ENCODE measurements around the gene NRG2.

The NRG2 gene

DNA sequence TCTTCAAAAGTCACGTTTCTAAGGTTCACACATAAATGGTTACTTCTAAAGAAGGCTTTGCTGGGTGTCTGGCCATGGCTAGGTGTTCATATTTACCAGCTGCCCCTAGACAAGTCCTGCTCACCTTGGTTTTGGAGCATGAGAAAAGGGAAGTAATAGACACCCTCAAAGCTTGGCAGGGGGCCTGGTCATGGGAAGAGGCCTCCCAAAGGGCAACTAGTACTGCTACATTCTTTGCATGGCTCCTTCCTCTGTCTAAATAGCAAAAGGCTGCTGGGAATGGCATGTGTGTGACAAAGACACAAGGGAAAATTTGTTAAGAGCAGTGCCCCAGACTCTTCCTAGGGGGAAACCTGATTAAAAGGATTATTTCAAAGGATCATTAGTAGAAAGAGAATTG, 93.4 kb downstream of the NRG2 start:
- no peak for DNase-seq (ENCODE audit: low spot score)
- TF ChIP-seq, protein P1, sequence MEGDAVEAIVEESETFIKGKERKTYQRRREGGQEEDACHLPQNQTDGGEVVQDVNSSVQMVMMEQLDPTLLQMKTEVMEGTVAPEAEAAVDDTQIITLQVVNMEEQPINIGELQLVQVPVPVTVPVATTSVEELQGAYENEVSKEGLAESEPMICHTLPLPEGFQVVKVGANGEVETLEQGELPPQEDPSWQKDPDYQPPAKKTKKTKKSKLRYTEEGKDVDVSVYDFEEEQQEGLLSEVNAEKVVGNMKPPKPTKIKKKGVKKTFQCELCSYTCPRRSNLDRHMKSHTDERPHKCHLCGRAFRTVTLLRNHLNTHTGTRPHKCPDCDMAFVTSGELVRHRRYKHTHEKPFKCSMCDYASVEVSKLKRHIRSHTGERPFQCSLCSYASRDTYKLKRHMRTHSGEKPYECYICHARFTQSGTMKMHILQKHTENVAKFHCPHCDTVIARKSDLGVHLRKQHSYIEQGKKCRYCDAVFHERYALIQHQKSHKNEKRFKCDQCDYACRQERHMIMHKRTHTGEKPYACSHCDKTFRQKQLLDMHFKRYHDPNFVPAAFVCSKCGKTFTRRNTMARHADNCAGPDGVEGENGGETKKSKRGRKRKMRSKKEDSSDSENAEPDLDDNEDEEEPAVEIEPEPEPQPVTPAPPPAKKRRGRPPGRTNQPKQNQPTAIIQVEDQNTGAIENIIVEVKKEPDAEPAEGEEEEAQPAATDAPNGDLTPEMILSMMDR (IDR thresholded peaks at IDR 0.05; ENCODE audit: borderline replicate concordance, control extremely low read depth, extremely low read depth, insufficient read depth, missing control alignments): no peak
- in situ Hi-C loops (cut with MboI; ENCODE audit: low sequenced_read_pairs, unreplicated experiment): no loop called here

DNA sequence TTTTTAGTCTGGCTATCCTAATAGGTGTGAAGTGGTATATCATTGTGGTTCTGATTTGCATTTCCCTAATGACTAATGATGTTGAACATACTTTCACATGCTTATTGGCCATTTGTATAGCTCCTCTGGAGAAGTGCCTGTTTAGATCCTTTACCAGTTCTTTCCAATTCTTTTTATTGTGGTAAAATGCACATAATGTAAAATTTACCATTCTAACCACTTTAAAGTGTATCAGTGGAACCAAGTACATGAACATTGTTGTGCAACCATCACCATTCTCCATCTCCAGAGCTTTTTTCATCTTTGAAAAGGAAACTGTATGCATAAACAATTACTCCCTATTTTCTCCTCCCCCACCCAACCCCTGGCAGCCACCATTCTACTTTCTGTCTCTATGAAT, 95.4 kb downstream of the NRG2 start:
- DNase-seq (ENCODE audit: low spot score): no peak
- TF ChIP-seq, protein P1 (IDR thresholded peaks at IDR 0.05; ENCODE audit: borderline replicate concordance, control extremely low read depth, extremely low read depth, insufficient read depth, missing control alignments): no peak
- in situ Hi-C loops (cut with MboI; ENCODE audit: low sequenced_read_pairs, unreplicated experiment): no loop called here

DNA sequence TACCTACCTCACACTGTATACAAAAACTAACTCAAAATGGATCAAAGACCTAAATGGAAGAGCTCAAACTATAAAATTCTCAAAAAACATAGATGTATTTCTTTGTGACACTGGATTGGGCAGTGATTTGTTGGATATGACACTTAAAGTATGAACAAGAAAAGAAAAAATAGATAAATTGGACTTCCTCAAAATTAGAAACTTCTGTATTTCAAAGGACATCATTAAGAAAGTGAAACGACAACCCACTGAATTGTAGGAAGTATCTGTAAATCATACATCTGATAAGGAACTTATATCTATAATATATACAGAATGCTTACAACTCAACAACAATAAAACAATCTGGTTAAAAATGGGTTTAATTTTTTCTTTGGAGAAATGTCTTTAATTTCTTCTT, 96.7 kb downstream of the NRG2 start:
- TF ChIP-seq, protein P1 (IDR thresholded peaks at IDR 0.05; ENCODE audit: borderline replicate concordance, control extremely low read depth, extremely low read depth, insufficient read depth, missing control alignments): no peak
- in situ Hi-C loops (cut with MboI; ENCODE audit: low sequenced_read_pairs, unreplicated experiment): no loop called here
- DNase-seq (ENCODE audit: low spot score): no peak

DNA sequence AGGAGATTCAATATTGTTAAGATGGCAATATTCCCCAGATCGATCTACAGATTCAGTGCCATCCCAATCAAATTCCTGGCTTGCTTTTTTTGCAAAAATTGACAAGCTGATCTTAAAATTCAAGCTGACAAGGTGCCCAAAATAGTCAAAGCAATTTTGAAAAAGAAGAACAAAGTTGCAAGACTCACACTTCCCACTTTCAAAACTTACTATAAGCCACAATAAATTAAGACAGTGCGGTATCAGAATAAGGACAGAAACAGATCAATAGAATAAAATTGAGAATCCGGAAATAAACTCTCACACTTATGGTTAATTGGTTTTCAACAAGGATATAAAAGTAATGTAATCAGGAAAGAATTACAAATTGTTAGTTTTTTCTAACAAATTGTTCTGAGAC, 97.1 kb downstream of the NRG2 start:
- TF ChIP-seq, protein P1 (IDR thresholded peaks at IDR 0.05; ENCODE audit: borderline replicate concordance, control extremely low read depth, extremely low read depth, insufficient read depth, missing control alignments): no peak
- in situ Hi-C loops (cut with MboI; ENCODE audit: low sequenced_read_pairs, unreplicated experiment): no loop called here
- DNase-seq (ENCODE audit: low spot score): no peak

DNA sequence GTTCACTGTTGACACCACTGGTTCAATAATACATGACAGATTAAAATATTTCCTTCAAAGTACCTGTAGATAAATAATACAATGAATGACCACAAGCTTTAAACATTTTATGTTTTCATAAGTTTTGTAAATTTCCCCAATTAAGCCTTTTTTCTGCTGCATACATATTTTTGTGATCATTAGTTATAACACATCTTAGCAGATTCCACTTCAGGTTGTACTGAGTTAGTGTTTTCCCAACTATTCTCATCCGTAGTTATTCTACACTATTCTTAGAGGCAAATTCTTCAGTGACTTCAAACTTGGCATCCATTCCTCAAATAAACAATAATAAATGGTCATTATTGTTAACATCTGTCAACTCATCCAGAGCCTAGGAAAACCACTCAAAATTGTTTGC, 100.9 kb downstream of the NRG2 start:
- TF ChIP-seq, protein P1 (IDR thresholded peaks at IDR 0.05; ENCODE audit: borderline replicate concordance, control extremely low read depth, extremely low read depth, insufficient read depth, missing control alignments): no peak
- in situ Hi-C loops (cut with MboI; ENCODE audit: low sequenced_read_pairs, unreplicated experiment): no loop called here
- DNase-seq (ENCODE audit: low spot score): no peak

DNA sequence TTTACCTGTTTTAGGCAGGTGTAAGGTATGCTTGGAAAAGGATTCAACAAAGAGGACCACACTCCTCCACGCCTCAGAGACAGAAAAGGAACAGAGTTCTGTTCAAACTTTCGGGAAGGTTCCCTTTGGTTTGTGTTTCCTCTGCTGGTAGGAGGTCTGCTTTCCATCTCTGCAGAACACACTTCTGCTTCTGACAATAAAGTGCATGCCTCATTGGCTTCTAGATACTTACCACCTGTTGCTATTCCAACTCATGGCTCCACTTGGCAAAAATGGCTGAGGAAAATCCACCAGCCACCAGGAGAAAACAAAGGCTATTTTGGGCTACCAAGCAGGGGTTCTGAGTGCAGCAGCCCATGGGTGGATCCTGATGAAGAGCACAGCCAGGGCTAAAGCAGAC, 112.7 kb downstream of the NRG2 start:
- TF ChIP-seq, protein P1 (IDR thresholded peaks at IDR 0.05; ENCODE audit: borderline replicate concordance, control extremely low read depth, extremely low read depth, insufficient read depth, missing control alignments): no peak
- in situ Hi-C loops (cut with MboI; ENCODE audit: low sequenced_read_pairs, unreplicated experiment): no loop called here
- DNase-seq (ENCODE audit: low spot score): no peak

Measured in GM13976 (cell line).